ENCODE measurements around the gene CALB2.

DNA sequence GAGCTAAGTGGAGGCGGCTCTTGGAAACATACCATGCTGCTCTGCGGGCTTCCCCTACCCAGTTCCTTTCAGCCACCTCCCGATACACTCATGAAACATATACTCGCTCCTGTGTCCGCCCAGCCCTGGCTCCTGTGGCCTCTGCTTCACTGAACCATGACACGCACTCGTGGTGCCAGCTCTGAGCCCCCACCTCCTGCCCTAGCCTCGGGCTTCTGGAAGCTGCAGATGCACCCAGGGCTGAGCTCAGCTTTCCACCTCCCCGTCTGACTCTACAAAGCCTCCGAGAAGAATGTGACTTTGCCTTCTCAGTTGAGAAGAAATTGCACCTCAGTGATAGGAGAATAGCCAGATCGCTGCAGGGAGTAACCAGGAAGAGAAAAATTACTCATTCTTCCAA lies 11.0 kb downstream of the CALB2 start:
- TF ChIP-seq POLR2AphosphoS5 (IDR thresholded peaks at IDR 0.05; ENCODE audit: borderline replicate concordance, low read depth, low read length) (no peak), FOXP2 (optimal IDR thresholded peaks at IDR 0.05; ENCODE audit: control extremely low read depth, extremely low read length, insufficient read depth) (no peak), EZH2 (IDR thresholded peaks at IDR 0.05) (no peak)
